Hippocampal formation (tissue), 2 donors: ENCODE results near the gene DAB2IP.
"Not testable (repeated sequence)": the region's sequence is repeated elsewhere in the genome, so short reads cannot be mapped to it uniquely, and the experiment has no call there.

ENCODE experiments used
- DNase-seq, 2 donors: peaks; one replicate each; lab custom pipeline; 2025; lab: John Stamatoyannopoulos, UW

Gene DAB2IP

GRCh38 chr9:121794334-121794733 is 142.9 kb downstream of the DAB2IP start:
- DNase-seq = not testable (repeated sequence)

GRCh38 chr9:121797081-121797480 is 145.6 kb downstream of the DAB2IP start:
- no peak for DNase-seq

GRCh38 chr9:121798941-121799340 is 147.5 kb downstream of the DAB2IP start:
- DNase-seq = no peak

- DNase-seq = no peak
Measured at GRCh38 chr9:121800376-121800775, 148.9 kb downstream of the DAB2IP start.

GRCh38 chr9:121801579-121801978 is 150.1 kb downstream of the DAB2IP start:
- DNase-seq = no peak

DNA sequence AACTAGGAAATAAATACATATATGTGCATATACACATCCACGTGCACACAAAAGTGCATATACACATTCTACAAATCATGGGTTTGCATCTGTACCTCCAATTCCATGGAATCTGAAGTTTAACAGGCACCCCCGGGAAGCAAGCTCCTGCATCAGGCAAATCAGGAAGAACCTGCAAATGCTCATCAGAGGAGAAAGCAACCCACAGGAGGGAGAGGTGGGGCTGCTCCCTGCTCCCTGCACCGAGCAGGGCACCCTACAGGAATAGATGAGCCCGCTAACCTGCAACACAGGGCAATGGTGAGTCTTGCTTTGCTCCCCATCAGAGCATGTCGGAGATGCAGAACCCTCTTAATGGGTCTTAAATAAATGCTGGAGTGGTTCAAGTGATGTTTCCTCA is 151.3 kb downstream of the DAB2IP start:
- DNase-seq = no peak

DNA sequence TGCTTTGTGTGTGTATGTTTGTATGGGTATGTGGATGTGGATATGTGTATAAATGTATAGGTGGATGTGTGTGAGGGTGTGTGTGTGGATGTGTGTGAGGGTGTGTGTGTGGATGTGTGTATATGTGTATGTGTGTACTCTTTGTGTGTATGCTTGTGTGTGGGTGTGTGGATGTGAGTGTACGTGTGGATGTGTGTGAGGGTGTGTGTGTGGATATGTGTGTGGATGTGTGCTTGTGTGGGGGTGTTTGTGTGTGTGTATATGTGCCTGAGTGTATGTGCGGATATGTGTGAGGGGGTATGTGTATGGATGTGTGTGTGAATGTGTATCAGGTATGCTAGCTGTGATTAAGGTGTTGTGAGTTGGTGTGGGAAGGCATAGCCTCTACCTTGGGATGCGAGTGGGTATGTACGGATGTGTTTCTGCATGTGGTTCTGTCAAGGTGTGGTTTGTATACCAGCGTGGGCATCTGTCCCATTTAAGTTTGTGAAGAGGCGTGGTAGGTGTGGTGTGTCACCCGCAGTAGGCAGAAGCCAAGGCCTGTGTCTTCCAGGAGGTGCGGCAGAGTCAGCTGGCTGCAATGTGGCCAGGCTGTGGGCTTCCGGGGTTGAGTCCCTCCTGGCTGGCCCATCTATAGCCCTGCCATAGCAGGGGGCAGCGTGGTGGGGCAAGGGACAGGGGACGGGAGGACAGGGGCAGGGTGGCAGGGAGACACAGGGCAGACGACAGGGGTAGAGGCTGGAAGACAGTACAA is 155.8 kb downstream of the DAB2IP start:
- no peak for DNase-seq

DNA sequence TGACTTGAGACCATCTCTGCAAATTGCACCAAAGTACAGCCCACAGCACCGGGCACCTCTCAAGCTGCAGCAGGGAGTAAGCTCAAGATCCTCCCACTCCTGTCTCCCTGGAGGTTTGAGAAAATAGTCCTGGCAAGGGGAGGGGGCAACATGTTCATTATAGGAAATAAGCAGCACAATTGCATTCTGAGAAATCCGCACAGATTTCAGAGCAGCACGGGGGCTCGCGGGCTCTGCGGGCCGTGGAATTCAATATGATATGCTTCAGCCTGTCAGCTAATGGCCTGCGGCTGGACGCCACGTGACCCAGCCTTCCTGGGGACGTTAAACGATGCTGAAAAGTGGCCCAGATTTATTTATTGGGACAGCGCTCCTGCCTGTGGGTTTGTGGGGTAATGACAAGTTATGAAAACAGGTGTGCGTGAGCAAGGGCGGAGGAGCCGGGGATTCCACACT is 156.4 kb downstream of the DAB2IP start:
- DNase-seq = no peak

- no peak for DNase-seq
Measured at GRCh38 chr9:121808781-121809180, 157.3 kb downstream of the DAB2IP start.

- DNase-seq = no peak
Measured at GRCh38 chr9:121809356-121810050, 158.1 kb downstream of the DAB2IP start.

GRCh38 chr9:121810489-121810888 is 159.1 kb downstream of the DAB2IP start:
- no peak for DNase-seq

DNA sequence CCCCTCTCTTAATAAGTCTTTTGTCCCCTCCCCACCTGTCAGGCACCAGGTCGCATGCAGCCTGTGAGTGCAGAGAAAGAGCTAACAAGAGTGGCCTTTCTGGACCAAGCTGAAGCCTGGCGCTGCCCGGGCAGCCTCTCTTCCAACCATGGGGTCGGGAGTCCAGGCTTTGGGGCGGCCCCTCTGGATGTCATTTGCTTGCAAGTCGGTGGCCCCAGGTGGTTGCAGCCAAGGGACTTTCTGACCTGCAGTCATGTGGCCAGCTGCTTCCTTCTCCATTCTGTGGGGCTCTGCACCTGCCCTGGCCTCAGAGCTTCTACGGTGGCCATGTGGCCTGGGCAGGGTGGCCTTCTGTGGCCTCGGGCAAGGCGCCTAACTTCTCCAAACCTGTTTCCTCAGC is 159.7 kb downstream of the DAB2IP start:
- DNase-seq = no peak

DNA sequence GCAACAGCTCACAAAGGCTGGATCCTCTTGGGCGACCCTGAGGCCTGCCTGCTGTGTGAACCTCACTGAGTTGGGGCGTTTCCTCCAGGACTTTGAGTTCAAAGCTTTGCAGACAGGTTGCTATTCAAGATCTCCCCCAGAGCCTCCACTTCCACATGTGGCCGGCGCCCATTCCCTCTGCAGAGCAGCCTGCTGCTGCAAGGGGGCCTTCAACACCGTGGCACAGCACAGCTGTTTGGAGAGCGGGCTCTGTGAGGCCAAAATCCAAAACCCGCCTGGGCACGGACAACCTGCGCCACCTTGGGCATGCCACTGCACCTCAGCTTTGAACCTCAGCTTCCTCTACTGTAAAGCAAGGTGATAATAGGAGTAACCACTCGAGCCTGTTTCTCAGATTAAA is 160.3 kb downstream of the DAB2IP start:
- no peak for DNase-seq

DNA sequence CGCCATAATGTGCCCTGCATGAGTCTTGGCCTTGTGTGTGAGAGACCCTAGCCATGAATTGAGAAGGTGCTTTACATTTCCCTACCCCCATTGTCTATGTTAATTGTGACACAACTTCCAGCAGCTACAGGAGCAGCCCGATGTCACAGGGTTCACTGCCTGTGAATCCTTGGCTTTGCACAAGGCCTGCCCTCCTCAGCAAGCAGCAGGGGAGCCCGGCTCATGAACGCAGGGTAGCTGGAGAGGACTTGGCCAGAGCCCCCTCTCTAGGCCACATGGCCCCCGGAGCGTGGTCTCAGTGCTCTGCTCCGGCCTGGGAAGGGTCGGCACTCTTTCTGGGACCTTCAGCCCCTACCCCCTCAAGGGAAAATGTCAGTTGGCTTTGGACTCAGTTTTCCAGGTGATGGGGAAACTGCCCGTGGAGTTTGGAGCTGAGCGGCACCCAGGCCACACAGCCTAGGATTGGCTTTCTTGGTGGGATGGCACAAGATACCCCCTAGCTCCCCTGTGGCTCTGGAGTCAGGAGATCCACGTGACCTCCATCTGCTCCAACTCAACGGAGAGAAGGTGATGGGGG is 160.8 kb downstream of the DAB2IP start:
- no peak for DNase-seq

- DNase-seq = no peak
Measured at GRCh38 chr9:121813519-121814210, 162.2 kb downstream of the DAB2IP start.

DNA sequence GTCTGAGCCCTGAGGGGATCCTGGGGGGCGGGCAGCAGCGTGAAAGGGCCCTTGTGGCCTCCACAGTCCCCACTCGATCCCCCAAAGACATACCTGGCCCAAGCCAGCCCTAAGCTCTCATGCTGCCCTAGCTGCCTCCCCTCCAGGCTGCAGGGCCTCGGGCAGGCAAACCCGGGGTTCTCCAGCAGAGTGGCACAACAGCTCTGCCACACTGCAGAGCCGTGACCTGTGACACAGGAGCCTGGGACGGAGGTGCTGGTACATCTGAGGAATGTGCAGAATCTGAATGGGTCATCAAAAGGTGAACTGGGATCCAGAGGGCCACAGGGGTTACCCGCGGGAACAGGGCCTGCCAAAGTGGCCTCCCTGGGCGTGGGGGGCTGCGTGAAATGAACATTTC is 163.2 kb downstream of the DAB2IP start:
- DNase-seq = no peak

DNA sequence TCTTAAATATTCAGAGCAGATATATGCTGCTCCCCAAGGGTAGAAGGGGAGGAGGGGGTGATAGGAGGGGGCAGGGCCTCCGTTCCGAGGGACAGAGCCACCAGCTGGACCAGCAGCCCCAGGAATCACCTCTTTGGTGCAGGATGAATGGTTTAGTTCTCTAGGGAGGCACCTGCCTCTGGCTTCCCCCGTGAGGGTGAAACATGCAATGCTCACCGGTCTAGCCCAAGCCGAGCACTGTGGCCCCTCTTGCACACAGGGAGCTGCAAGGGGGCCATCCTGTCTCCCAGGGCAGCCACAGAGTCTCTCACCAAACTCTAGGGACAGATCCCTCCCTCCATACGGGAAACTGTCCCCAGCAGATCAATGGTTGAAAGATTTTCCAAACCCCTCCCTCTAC is 163.7 kb downstream of the DAB2IP start:
- DNase-seq = no peak

DNA sequence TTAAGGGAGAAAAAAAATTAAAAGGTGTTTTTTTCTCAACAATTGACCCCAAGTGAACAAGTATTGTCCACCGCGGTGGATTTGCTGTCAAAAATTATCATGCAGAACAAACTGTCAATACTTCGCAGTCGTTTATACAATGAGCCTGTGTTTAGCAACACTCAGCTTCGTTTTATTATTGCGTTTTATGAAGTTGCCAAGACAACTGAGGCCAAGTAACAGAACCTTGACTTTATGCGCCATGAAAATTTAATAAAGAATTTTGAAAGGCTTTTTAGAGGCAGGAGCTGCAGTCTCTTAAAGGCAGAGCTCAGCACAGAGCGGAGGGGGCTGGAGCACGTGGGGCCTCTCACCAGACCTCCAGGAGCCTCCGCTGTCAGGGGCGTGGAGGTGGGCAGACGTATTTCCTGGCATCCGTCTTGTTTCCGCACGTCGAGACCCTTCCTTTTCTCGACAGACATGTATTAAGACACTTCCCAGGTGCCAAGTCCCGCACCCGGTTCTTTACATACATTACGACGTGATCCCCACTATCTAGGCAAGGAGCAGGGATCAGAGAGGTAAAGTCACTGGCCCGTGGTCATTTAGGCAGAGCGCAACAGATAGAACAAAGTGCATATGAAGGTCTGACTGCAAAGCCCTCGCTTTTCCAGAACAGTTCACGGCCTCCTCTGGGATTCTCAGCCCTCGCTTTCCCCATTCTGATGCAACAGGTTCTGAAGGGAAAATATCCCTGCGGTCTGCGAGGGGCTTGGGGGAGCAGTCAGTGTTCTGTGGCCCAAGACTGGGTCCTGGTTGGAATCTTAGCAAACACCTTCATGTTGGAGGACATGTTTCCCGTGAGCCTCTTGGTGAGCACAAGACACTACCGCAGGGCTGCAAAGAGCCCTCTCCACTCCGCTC is 164.4 kb downstream of the DAB2IP start:
- DNase-seq = no peak

GRCh38 chr9:121816449-121816817 is 165.0 kb downstream of the DAB2IP start:
- no peak for DNase-seq

- no peak for DNase-seq
Measured at GRCh38 chr9:121816845-121817450, 165.5 kb downstream of the DAB2IP start.

- no peak for DNase-seq
Measured at GRCh38 chr9:121817476-121817875, 166.0 kb downstream of the DAB2IP start.
